Measurements from ENCODE around the gene PRICKLE3. TPM values are rescaled to one million over a fixed set of nuclear protein-coding genes. Genes with fewer than 3 reads are reported as not detected.
A peak's percentile ranks its signal among the peaks of the same experiment; 100 is the strongest.

PRICKLE3 gene
- total RNA-seq, 2 experiments from 2014 or later: 13.9 TPM

GRCh38 chrX:49221868-49222267, 35.7 kb upstream of the PRICKLE3 start:
- POLR2A ChIA-PET: no interaction called here
- peaks cover 7% of the 10 kb centered on the region for H3K27me3 Mint-ChIP-seq (ENCODE audit: low read depth)
- H3K27ac Mint-ChIP-seq: no peak overlapping the region
- H3K36me3 Mint-ChIP-seq (ENCODE audit: low read depth): no peaks in the 10 kb centered on the region
- H3K9me3 Mint-ChIP-seq (ENCODE audit: insufficient read depth): no peaks in the 10 kb centered on the region
- CTCF ChIA-PET: no interaction called here
- no peak for DNase-seq
- no peak overlapping the region for H3K4me3 Mint-ChIP-seq
- no peak for ATAC-seq
- peaks cover 3% of the 10 kb centered on the region for H3K4me1 Mint-ChIP-seq (ENCODE audit: low read depth)

- CTCF ChIA-PET: interaction anchor here (1.4 kb wide), 1 partner anchor 10 kb away, joined by 4 read pairs; no protein-coding TSS in a partner anchor
- no peak overlapping the region for H3K27ac Mint-ChIP-seq
- no peaks in the 10 kb centered on the region for H3K9me3 Mint-ChIP-seq (ENCODE audit: insufficient read depth)
- DNase-seq (no peak), ATAC-seq (no peak)
- H3K4me3 Mint-ChIP-seq: no peak overlapping the region
- peaks cover 3% of the 10 kb centered on the region for H3K4me1 Mint-ChIP-seq (ENCODE audit: low read depth)
- POLR2A ChIA-PET: no interaction called here
- H3K27me3 Mint-ChIP-seq (ENCODE audit: low read depth): peaks cover 6% of the 10 kb centered on the region
- H3K36me3 Mint-ChIP-seq (ENCODE audit: low read depth): no peaks in the 10 kb centered on the region
Observed at GRCh38 chrX:49220100-49220499, 33.9 kb upstream of the PRICKLE3 start.

GRCh38 chrX:49214996-49215526, 28.9 kb upstream of the PRICKLE3 start:
- POLR2A ChIA-PET: no interaction called here
- Mint-ChIP-seq H3K36me3 (ENCODE audit: low read depth) (no peaks in the 10 kb centered on the region), H3K27me3 (ENCODE audit: low read depth) (no peaks in the 10 kb centered on the region), H3K27ac (no peak overlapping the region), H3K4me1 (ENCODE audit: low read depth) (peaks cover 3% of the 10 kb centered on the region), H3K4me3 (no peak overlapping the region), H3K9me3 (ENCODE audit: insufficient read depth) (no peaks in the 10 kb centered on the region)
- DNase-seq: no peak
- ATAC-seq: no peak
- CTCF ChIA-PET: no interaction called here

- no peak overlapping the region for H3K4me3 Mint-ChIP-seq
- H3K4me1 Mint-ChIP-seq (ENCODE audit: low read depth): peaks cover 3% of the 10 kb centered on the region
- ChIA-PET POLR2A (no interaction called here), CTCF (no interaction called here)
- DNase-seq (no peak), ATAC-seq (no peak)
- no peaks in the 10 kb centered on the region for H3K27me3 Mint-ChIP-seq (ENCODE audit: low read depth)
- H3K9me3 Mint-ChIP-seq (ENCODE audit: insufficient read depth): no peaks in the 10 kb centered on the region
- H3K27ac Mint-ChIP-seq: no peak overlapping the region
- no peaks in the 10 kb centered on the region for H3K36me3 Mint-ChIP-seq (ENCODE audit: low read depth)
Observed at GRCh38 chrX:49214416-49214815, 28.2 kb upstream of the PRICKLE3 start.

- ATAC-seq (no peak), DNase-seq (no peak)
- Mint-ChIP-seq H3K36me3 (ENCODE audit: low read depth) (no peaks in the 10 kb centered on the region), H3K4me3 (no peak overlapping the region), H3K27me3 (ENCODE audit: low read depth) (no peaks in the 10 kb centered on the region), H3K27ac (no peak overlapping the region), H3K9me3 (ENCODE audit: insufficient read depth) (no peaks in the 10 kb centered on the region), H3K4me1 (ENCODE audit: low read depth) (peaks cover 4% of the 10 kb centered on the region)
- ChIA-PET CTCF (no interaction called here), POLR2A (no interaction called here)
Observed at GRCh38 chrX:49212861-49213260, 26.7 kb upstream of the PRICKLE3 start.

- Mint-ChIP-seq H3K36me3 (ENCODE audit: low read depth) (no peaks in the 10 kb centered on the region), H3K27ac (no peak overlapping the region), H3K27me3 (ENCODE audit: low read depth) (no peaks in the 10 kb centered on the region), H3K4me1 (ENCODE audit: low read depth) (peaks cover 4% of the 10 kb centered on the region), H3K4me3 (no peak overlapping the region), H3K9me3 (ENCODE audit: insufficient read depth) (no peaks in the 10 kb centered on the region)
- CTCF ChIA-PET: no interaction called here
- POLR2A ChIA-PET: no interaction called here
- DNase-seq (no peak), ATAC-seq (no peak)
Observed at GRCh38 chrX:49212209-49212608, 26.0 kb upstream of the PRICKLE3 start.

- no peak for ATAC-seq
- Mint-ChIP-seq H3K36me3 (ENCODE audit: low read depth) (no peaks in the 10 kb centered on the region), H3K9me3 (ENCODE audit: insufficient read depth) (no peaks in the 10 kb centered on the region), H3K27ac (no peak overlapping the region), H3K27me3 (ENCODE audit: low read depth) (no peaks in the 10 kb centered on the region), H3K4me3 (no peak overlapping the region), H3K4me1 (ENCODE audit: low read depth) (peaks cover 4% of the 10 kb centered on the region)
- POLR2A ChIA-PET: no interaction called here
- CTCF ChIA-PET: no interaction called here
- no peak for DNase-seq
Observed at GRCh38 chrX:49211074-49211473, 24.9 kb upstream of the PRICKLE3 start.

GRCh38 chrX:49210406-49210805, 24.2 kb upstream of the PRICKLE3 start:
- H3K27me3 Mint-ChIP-seq (ENCODE audit: low read depth): no peaks in the 10 kb centered on the region
- DNase-seq (no peak), ATAC-seq (no peak)
- no peaks in the 10 kb centered on the region for H3K36me3 Mint-ChIP-seq (ENCODE audit: low read depth)
- ChIA-PET CTCF (no interaction called here), POLR2A (no interaction called here)
- H3K4me1 Mint-ChIP-seq (ENCODE audit: low read depth): peaks cover 4% of the 10 kb centered on the region
- H3K27ac Mint-ChIP-seq: no peak overlapping the region
- H3K4me3 Mint-ChIP-seq: no peak overlapping the region
- no peaks in the 10 kb centered on the region for H3K9me3 Mint-ChIP-seq (ENCODE audit: insufficient read depth)

GRCh38 chrX:49209434-49210251, 23.5 kb upstream of the PRICKLE3 start:
- DNase-seq: peak; percentile 32
- Mint-ChIP-seq H3K4me3 (peak overlapping the region; percentile 12), H3K9me3 (ENCODE audit: insufficient read depth) (no peaks in the 10 kb centered on the region), H3K36me3 (ENCODE audit: low read depth) (no peaks in the 10 kb centered on the region), H3K4me1 (ENCODE audit: low read depth) (peaks cover 4% of the 10 kb centered on the region), H3K27ac (no peak overlapping the region), H3K27me3 (ENCODE audit: low read depth) (no peaks in the 10 kb centered on the region)
- peak; percentile 33 for ATAC-seq
- ChIA-PET CTCF (interaction anchor here (0.8 to 0.9 kb wide), 2 partner anchors 10 to 18 kb away, joined by 3 to 4 read pairs; no protein-coding TSS in a partner anchor), POLR2A (no interaction called here)

- CTCF ChIA-PET: no interaction called here
- POLR2A ChIA-PET: no interaction called here
- Mint-ChIP-seq H3K27me3 (ENCODE audit: low read depth) (no peaks in the 10 kb centered on the region), H3K4me3 (no peak overlapping the region), H3K4me1 (ENCODE audit: low read depth) (peaks cover 4% of the 10 kb centered on the region), H3K9me3 (ENCODE audit: insufficient read depth) (no peaks in the 10 kb centered on the region), H3K27ac (no peak overlapping the region), H3K36me3 (ENCODE audit: low read depth) (no peaks in the 10 kb centered on the region)
- DNase-seq: no peak
- no peak for ATAC-seq
Observed at GRCh38 chrX:49208399-49208798, 22.2 kb upstream of the PRICKLE3 start.

GRCh38 chrX:49206543-49206942, 20.4 kb upstream of the PRICKLE3 start:
- H3K27ac Mint-ChIP-seq: no peak overlapping the region
- H3K27me3 Mint-ChIP-seq (ENCODE audit: low read depth): no peaks in the 10 kb centered on the region
- ChIA-PET CTCF (no interaction called here), POLR2A (no interaction called here)
- ATAC-seq (no peak), DNase-seq (no peak)
- H3K4me3 Mint-ChIP-seq: no peak overlapping the region
- no peaks in the 10 kb centered on the region for H3K9me3 Mint-ChIP-seq (ENCODE audit: insufficient read depth)
- peaks cover 7% of the 10 kb centered on the region for H3K4me1 Mint-ChIP-seq (ENCODE audit: low read depth)
- H3K36me3 Mint-ChIP-seq (ENCODE audit: low read depth): no peaks in the 10 kb centered on the region

GRCh38 chrX:49205443-49205842, 19.3 kb upstream of the PRICKLE3 start:
- Mint-ChIP-seq H3K36me3 (ENCODE audit: low read depth) (no peaks in the 10 kb centered on the region), H3K27me3 (ENCODE audit: low read depth) (no peaks in the 10 kb centered on the region), H3K4me1 (ENCODE audit: low read depth) (peaks cover 10% of the 10 kb centered on the region), H3K4me3 (no peak overlapping the region), H3K9me3 (ENCODE audit: insufficient read depth) (no peaks in the 10 kb centered on the region), H3K27ac (no peak overlapping the region)
- CTCF ChIA-PET: no interaction called here
- DNase-seq (no peak), ATAC-seq (no peak)
- POLR2A ChIA-PET: no interaction called here

GRCh38 chrX:49204709-49205108, 18.5 kb upstream of the PRICKLE3 start:
- no peaks in the 10 kb centered on the region for H3K36me3 Mint-ChIP-seq (ENCODE audit: low read depth)
- H3K9me3 Mint-ChIP-seq (ENCODE audit: insufficient read depth): no peaks in the 10 kb centered on the region
- no peak overlapping the region for H3K27ac Mint-ChIP-seq
- POLR2A ChIA-PET: no interaction called here
- H3K4me1 Mint-ChIP-seq (ENCODE audit: low read depth): peaks cover 10% of the 10 kb centered on the region
- H3K27me3 Mint-ChIP-seq (ENCODE audit: low read depth): no peaks in the 10 kb centered on the region
- H3K4me3 Mint-ChIP-seq: no peak overlapping the region
- ATAC-seq (no peak), DNase-seq (no peak)
- CTCF ChIA-PET: no interaction called here
